HG02852 (cell line): ENCODE data around the gene LMBR1.
A peak's percentile ranks its signal among the peaks of the same experiment; 100 is the strongest.
"Not testable (repeated sequence)": the region's sequence is repeated elsewhere in the genome, so short reads cannot be mapped to it uniquely, and the experiment has no call there.

Experiments used
- ATAC-seq: cut with Tn5 transposase; IDR thresholded peaks from one replicate; pipeline ENCODE4 v1.9.1; 2021; ENCODE audit warnings: mild to moderate bottlenecking, moderate library complexity; ENCODE audit not compliant: unreplicated experiment

Gene LMBR1

GRCh38 chr7:156892821-156893706, at the start of gene LMBR1:
Gene LMBR1 (minus strand): TSS chr7:156893183. CDS start chr7:156892993, 190 bp downstream.
- peak; percentile 76 for ATAC-seq

- ATAC-seq, result no peak
Measured at GRCh38 chr7:156942708-156943090, 49.7 kb upstream of the LMBR1 start.

GRCh38 chr7:156941393-156942182, 48.6 kb upstream of the LMBR1 start:
- no peak for ATAC-seq

GRCh38 chr7:156940421-156941122, 47.6 kb upstream of the LMBR1 start:
- ATAC-seq, result no peak

- ATAC-seq, result not testable (repeated sequence)
Measured at GRCh38 chr7:156936766-156937165, 43.8 kb upstream of the LMBR1 start.

- ATAC-seq, result no peak
Measured at GRCh38 chr7:156935250-156935649, 42.3 kb upstream of the LMBR1 start.

- ATAC-seq, result no peak
Measured at GRCh38 chr7:156932006-156932405, 39.0 kb upstream of the LMBR1 start.

- ATAC-seq, result no peak
Measured at GRCh38 chr7:156929789-156930539, 37.0 kb upstream of the LMBR1 start.

GRCh38 chr7:156928406-156928747, 35.4 kb upstream of the LMBR1 start:
- ATAC-seq, result no peak

- ATAC-seq, result no peak
Measured at GRCh38 chr7:156927571-156928405, 34.8 kb upstream of the LMBR1 start.

- ATAC-seq, result not testable (repeated sequence)
Measured at GRCh38 chr7:156925821-156926220, 32.8 kb upstream of the LMBR1 start.

GRCh38 chr7:156922304-156922703, 29.3 kb upstream of the LMBR1 start:
- not testable (repeated sequence) for ATAC-seq

GRCh38 chr7:156920487-156921373, 27.7 kb upstream of the LMBR1 start:
- ATAC-seq, result not testable (repeated sequence)

- ATAC-seq, result no peak
Measured at GRCh38 chr7:156920076-156920475, 27.1 kb upstream of the LMBR1 start.

- no peak for ATAC-seq
Measured at GRCh38 chr7:156919132-156919713, 26.2 kb upstream of the LMBR1 start.

- ATAC-seq, result peak; percentile 42
Measured at GRCh38 chr7:156918635-156919034, 25.7 kb upstream of the LMBR1 start.

GRCh38 chr7:156909574-156910252, 16.7 kb upstream of the LMBR1 start:
- ATAC-seq, result not testable (repeated sequence)

GRCh38 chr7:156907656-156908055, 14.7 kb upstream of the LMBR1 start:
- ATAC-seq, result no peak
